Activated CD8-positive, alpha-beta T cell treated with anti-CD3 and anti-CD28 coated beads for 36 hours (primary cell): ENCODE results near the gene XPO1. TPM values are rescaled to one million over a fixed set of nuclear protein-coding genes. Genes with fewer than 3 reads are reported as not detected.

ENCODE experiments used
- ATAC-seq: fragments of 200-7000 bp; cut with Tn5 transposase; one replicate; pipeline ENCODE4 v1.10.0; 2021; ENCODE audit warnings: mild to moderate bottlenecking, moderate library complexity
- CTCF ChIA-PET: fragments of 350-600 bp; sonication (Branson Sonifier 250); formaldehyde crosslinking; loops from one replicate; lab custom pipeline; 2021; ENCODE audit warnings: antibody characterized with exemption; lab: Charles Lee
- POLR2A ChIA-PET: fragments of 350-600 bp; sonication (Branson Sonifier 250); formaldehyde crosslinking; loops from one replicate; lab custom pipeline; 2021; ENCODE audit warnings: antibody characterized with exemption; lab: Charles Lee
- DNase-seq: peaks from one replicate; pipeline ENCODE4 v3.0.0-alpha.2; 2020
- H3K27ac Mint-ChIP-seq: one replicate; pipeline ENCODE4 v1.8.0; 2021; ENCODE audit warnings: mild to moderate bottlenecking, mixed read lengths
- H3K27me3 Mint-ChIP-seq: one replicate; pipeline ENCODE4 v1.8.0; 2021; ENCODE audit warnings: mixed read lengths
- H3K36me3 Mint-ChIP-seq: one replicate; pipeline ENCODE4 v1.8.0; 2021; ENCODE audit warnings: low read depth, mixed read lengths
- H3K4me1 Mint-ChIP-seq: one replicate; pipeline ENCODE4 v1.8.0; 2021; ENCODE audit warnings: low read depth, mixed read lengths
- H3K4me3 Mint-ChIP-seq: one replicate; pipeline ENCODE4 v1.8.0; 2021; ENCODE audit warnings: mild to moderate bottlenecking, moderate library complexity, mixed read lengths
- H3K9me3 Mint-ChIP-seq: one replicate; pipeline ENCODE4 v1.8.0; 2021; ENCODE audit warnings: mixed read lengths
- intact Hi-C: fragments of 100-400 bp; cut with micrococcal nuclease; formaldehyde crosslinking; loops from one replicate; pipeline ENCODE4 v1.10.0; 2022
- total RNA-seq, 2 experiments: library from RNA; stranded (reverse); gene quantifications; one replicate each; pipeline ENCODE4 v1.2.3, GENCODE V29; 2021
- TF ChIP-seq, protein P1 (sequence below): fragments of 200-600 bp; IDR thresholded peaks from one replicate; pipeline ENCODE4 v1.8.0; 2022; ENCODE audit warnings: antibody characterized with exemption, mild to moderate bottlenecking

The XPO1 gene
- total RNA-seq, 2 experiments from 2014 or later: 208 to 221 TPM

- H3K36me3 Mint-ChIP-seq: no peaks in the 10 kb centered on the region
- TF ChIP-seq, protein P1, sequence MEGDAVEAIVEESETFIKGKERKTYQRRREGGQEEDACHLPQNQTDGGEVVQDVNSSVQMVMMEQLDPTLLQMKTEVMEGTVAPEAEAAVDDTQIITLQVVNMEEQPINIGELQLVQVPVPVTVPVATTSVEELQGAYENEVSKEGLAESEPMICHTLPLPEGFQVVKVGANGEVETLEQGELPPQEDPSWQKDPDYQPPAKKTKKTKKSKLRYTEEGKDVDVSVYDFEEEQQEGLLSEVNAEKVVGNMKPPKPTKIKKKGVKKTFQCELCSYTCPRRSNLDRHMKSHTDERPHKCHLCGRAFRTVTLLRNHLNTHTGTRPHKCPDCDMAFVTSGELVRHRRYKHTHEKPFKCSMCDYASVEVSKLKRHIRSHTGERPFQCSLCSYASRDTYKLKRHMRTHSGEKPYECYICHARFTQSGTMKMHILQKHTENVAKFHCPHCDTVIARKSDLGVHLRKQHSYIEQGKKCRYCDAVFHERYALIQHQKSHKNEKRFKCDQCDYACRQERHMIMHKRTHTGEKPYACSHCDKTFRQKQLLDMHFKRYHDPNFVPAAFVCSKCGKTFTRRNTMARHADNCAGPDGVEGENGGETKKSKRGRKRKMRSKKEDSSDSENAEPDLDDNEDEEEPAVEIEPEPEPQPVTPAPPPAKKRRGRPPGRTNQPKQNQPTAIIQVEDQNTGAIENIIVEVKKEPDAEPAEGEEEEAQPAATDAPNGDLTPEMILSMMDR: no peak
- H3K27ac Mint-ChIP-seq: no peak overlapping the region
- intact Hi-C loops: no loop called here
- POLR2A ChIA-PET: interaction anchor here (0.6 kb wide), 1 partner anchor 32 kb away, joined by 3 read pairs; no protein-coding TSS in a partner anchor
- DNase-seq (no peak), ATAC-seq (no peak)
- no peaks in the 10 kb centered on the region for H3K27me3 Mint-ChIP-seq
- H3K4me3 Mint-ChIP-seq: no peak overlapping the region
- peaks cover 8% of the 10 kb centered on the region for H3K4me1 Mint-ChIP-seq
- H3K9me3 Mint-ChIP-seq: no peaks in the 10 kb centered on the region
- CTCF ChIA-PET: no interaction called here
Observed at GRCh38 chr2:61581716-61582115, 43.6 kb upstream of the XPO1 start.

GRCh38 chr2:61575447-61575859 lies 37.3 kb upstream of the XPO1 start:
- TF ChIP-seq, protein P1: no peak
- no peak overlapping the region for H3K4me3 Mint-ChIP-seq
- peaks cover 11% of the 10 kb centered on the region for H3K4me1 Mint-ChIP-seq
- no peaks in the 10 kb centered on the region for H3K27me3 Mint-ChIP-seq
- ATAC-seq (peak; percentile 90), DNase-seq (peak; percentile 43)
- ChIA-PET CTCF (no interaction called here), POLR2A (no interaction called here)
- H3K36me3 Mint-ChIP-seq: no peaks in the 10 kb centered on the region
- peak overlapping the region; percentile 71 for H3K27ac Mint-ChIP-seq
- intact Hi-C loops: no loop called here
- no peaks in the 10 kb centered on the region for H3K9me3 Mint-ChIP-seq

GRCh38 chr2:61566566-61566965 lies 28.4 kb upstream of the XPO1 start:
- H3K27ac Mint-ChIP-seq: no peak overlapping the region
- no peak overlapping the region for H3K4me3 Mint-ChIP-seq
- no peaks in the 10 kb centered on the region for H3K4me1 Mint-ChIP-seq
- H3K9me3 Mint-ChIP-seq: no peaks in the 10 kb centered on the region
- TF ChIP-seq, protein P1: no peak
- no peaks in the 10 kb centered on the region for H3K36me3 Mint-ChIP-seq
- intact Hi-C loops: no loop called here
- CTCF ChIA-PET: no interaction called here
- DNase-seq: no peak
- no peak for ATAC-seq
- POLR2A ChIA-PET: no interaction called here
- H3K27me3 Mint-ChIP-seq: no peaks in the 10 kb centered on the region

DNA sequence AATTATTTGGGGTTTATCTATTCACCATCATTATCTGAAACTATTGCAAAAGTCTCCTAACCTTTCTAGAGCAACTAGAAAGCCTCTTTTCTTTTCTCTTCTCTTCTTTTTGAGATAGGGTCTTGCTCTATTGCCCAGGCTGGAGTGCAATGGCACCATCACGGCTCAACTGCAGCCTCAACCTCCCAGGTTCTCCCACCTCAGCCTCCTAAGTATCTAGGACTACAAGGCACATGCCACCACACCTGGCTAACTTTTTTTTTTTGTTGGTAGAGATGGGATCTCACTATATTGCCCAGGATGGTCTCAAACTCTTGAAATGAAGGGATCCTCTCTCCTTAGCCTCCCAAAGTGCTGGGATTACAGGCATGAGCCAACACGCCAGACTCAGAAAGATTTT lies 24.5 kb upstream of the XPO1 start:
- no peak overlapping the region for H3K4me3 Mint-ChIP-seq
- intact Hi-C loops: no loop called here
- ChIA-PET POLR2A (interaction anchor here (1.2 kb wide), 1 partner anchor 18 kb away, joined by 3 read pairs; no protein-coding TSS in a partner anchor), CTCF (no interaction called here)
- TF ChIP-seq, protein P1: no peak
- DNase-seq: no peak
- ATAC-seq: no peak
- H3K36me3 Mint-ChIP-seq: no peaks in the 10 kb centered on the region
- H3K9me3 Mint-ChIP-seq: no peaks in the 10 kb centered on the region
- H3K27me3 Mint-ChIP-seq: peaks cover 1% of the 10 kb centered on the region
- no peaks in the 10 kb centered on the region for H3K4me1 Mint-ChIP-seq
- no peak overlapping the region for H3K27ac Mint-ChIP-seq

- POLR2A ChIA-PET: no interaction called here
- CTCF ChIA-PET: no interaction called here
- Mint-ChIP-seq H3K4me3 (no peak overlapping the region), H3K4me1 (no peaks in the 10 kb centered on the region), H3K36me3 (no peaks in the 10 kb centered on the region), H3K9me3 (no peaks in the 10 kb centered on the region), H3K27ac (no peak overlapping the region), H3K27me3 (peaks cover 1% of the 10 kb centered on the region)
- DNase-seq (no peak), ATAC-seq (no peak)
- TF ChIP-seq, protein P1: no peak
- intact Hi-C loops: no loop called here
Observed at GRCh38 chr2:61558160-61558559, 20.0 kb upstream of the XPO1 start.
